GM20000 (cell line): ENCODE measurements around the gene HHIPL1.

ENCODE experiments used
- DNase-seq: peaks from one replicate; pipeline ENCODE4 v3.0.0; 2012; ENCODE audit warnings: low spot score
- CTCF ChIP-seq: IDR thresholded peaks from 2 replicates; pipeline ENCODE4 v1.5.1; 2012; ENCODE audit warnings: mild to moderate bottlenecking, control low read depth; ENCODE audit errors: extremely low read depth, missing control alignments

The HHIPL1 gene

GRCh38 chr14:99649219-99649618, 4.3 kb downstream of the HHIPL1 start:
- TF ChIP-seq CTCF = no peak
- DNase-seq = no peak

- TF ChIP-seq CTCF = no peak
- no peak for DNase-seq
Measured at GRCh38 chr14:99649643-99650042, 4.7 kb downstream of the HHIPL1 start.

- no peak for DNase-seq
Measured at GRCh38 chr14:99650189-99650588, 5.3 kb downstream of the HHIPL1 start.

GRCh38 chr14:99651953-99652746, 7.2 kb downstream of the HHIPL1 start:
- no peak for TF ChIP-seq CTCF
- DNase-seq = no peak

More at GRCh38 chr14:99650189-99650588, 5.3 kb downstream of the HHIPL1 start:
- no peak for TF ChIP-seq CTCF

- DNase-seq = no peak
- TF ChIP-seq CTCF = no peak
Measured at GRCh38 chr14:99654235-99654985, 9.5 kb downstream of the HHIPL1 start.

- DNase-seq = no peak
- TF ChIP-seq CTCF = no peak
Measured at GRCh38 chr14:99655521-99655920, 10.6 kb downstream of the HHIPL1 start.

GRCh38 chr14:99656171-99656570, 11.2 kb downstream of the HHIPL1 start:
- no peak for DNase-seq
- TF ChIP-seq CTCF = no peak
